Putamen (tissue), 1 donor: ENCODE results near the gene MINAR1.

ENCODE experiments used
- DNase-seq: peaks from one replicate; pipeline ENCODE4 v3.0.0-alpha.2; 2016; ENCODE audit warnings: low spot score

Gene MINAR1

GRCh38 chr15:79430901-79431635, 1.1 kb upstream of the MINAR1 start:
- no peak for DNase-seq

DNA sequence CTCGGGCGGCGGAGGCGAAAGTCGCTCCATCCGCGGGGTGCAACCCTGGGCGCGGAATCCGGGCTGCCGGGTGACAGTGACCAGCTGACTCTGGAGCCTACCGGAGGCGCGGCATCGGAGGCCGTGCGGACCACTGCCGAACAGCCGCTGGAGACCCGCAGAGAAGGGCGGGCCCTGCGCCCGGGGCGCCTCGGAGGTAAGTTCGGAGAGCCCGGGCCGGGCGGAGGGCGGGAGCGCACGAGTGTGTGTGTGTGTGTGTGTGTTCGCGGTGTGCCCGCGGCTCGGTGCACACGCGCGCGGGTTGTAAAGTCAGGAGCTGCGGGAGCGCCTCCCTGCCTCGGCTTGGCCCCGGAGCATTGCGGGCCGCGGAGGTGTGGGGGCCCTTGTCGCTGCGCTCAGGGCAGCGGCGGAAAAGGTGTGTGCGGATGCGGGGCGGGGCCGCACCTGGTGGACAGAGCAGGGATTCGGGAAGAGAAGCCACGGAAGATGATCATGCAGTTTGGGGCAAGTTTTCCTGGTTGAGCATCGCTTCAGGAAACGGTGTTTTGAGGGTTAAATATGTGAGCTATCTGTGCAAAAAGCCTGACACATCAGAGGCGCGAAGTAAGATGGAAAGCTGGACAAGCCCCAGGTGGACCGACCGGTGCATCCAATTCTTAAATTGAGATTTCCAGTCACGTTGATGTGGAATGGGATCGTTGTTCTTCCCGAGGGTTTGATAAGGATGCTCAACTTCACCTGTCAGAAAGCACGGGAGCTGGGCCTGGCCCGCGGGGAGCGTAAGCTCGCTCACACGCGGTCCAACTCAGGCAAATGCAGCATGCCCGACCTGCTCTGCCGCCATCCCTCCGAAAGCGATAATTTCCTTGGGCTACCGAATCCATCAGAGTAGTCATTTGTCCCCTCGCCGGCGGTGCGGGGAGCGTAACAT, 474 bp downstream of the MINAR1 start:
- DNase-seq: no peak

GRCh38 chr15:79433276-79433990, 1.3 kb downstream of the MINAR1 start:
- no peak for DNase-seq

GRCh38 chr15:79434361-79434760, 2.2 kb downstream of the MINAR1 start:
- no peak for DNase-seq

DNA sequence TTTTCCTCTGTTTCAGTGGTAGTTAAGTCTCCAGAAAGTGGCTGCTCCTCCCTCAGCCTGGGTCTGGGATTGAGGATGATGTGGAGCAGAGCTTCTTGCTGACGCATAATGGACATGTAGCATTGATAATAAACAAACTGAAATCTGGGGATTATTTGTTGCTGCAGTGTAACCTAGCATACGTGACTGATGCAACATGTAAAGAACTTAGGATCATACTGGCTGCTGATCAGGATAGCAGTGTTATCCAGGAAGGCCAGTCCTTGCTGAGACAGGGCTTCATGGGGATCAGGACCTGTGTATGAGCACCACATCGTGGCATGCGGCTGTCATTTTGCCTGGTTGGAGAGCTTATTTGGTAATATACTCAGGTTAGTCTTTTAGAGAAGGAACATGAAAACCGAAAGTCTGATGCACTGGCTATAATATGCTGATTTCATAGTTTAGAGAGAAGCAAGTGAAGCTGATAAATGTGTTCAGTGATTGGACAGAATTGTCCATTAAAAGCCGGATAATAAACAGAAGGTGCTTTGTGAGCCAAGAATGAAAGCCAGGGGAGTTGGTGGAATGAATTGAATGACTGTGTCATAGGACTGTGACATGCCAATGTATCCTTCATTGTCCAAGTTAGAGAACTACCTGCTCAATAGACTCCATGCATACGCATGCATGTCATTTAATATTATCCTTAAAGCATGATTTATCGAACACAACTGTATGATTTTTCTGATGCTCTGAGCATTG, 4.1 kb downstream of the MINAR1 start:
- DNase-seq: no peak

DNA sequence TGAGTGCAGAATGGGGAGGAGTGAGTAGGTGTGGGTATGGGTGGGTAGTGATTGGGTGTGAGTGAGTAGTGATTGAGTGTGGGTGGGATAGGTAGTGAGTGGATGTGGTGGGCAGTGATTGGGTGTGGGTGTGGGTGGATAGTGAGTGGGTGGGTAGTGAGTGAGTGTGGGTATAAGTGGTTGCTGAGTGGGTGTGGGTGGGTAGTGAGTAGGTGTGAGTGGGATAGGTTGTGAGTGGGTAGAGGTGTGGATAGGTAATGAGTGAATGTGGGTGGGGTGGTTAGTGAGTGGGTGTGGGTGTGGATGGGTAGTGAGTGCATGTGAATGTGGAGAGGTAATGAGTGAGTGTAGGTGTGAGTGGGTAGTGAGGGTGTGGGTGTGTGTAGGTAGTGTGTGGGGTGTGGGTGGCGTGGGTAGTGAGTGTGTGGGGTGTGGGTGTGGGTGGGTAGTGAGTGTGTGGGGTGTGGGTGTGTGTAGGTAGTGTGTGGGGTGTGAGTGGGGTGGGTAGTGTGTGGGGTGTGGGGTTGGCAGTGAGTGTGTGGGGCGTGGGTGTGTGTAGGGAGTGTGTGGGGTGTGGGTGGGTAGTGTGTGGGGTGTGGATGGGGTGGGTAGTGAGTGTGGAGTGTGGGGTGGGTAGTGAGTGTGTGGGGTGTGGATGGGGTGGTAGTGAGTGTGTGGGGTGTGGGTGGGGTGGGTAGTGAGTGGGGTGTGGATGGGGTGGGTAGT, 5.3 kb downstream of the MINAR1 start:
- DNase-seq: no peak

GRCh38 chr15:79439236-79439635, 7.1 kb downstream of the MINAR1 start:
- DNase-seq: no peak

DNA sequence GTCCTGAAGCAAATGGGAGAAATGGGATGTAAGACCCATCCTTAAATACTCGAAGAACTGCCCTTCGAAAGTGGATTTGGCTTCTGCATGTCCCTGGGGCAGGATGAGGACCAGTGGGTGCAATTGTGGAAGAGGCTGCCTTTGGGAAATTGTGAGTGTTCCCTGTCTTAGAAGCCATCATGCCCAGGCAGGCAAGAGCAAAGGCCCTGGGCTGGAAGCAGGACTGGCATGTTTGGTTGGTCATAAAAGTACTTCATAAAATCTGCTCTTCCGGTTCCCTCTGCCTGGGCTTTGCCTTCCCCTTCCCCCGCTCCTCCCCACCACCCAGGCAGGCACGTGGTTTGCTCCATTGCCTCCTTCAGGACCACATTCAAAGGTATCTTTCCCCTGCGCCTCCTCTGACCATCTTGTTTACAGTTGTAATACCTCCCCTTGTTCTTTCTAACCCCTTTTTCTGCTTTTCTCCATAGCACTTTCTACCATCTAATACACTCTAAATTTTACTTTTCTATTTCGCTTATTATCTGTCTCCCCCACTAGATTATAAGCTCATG, 8.3 kb downstream of the MINAR1 start:
- DNase-seq: no peak

DNA sequence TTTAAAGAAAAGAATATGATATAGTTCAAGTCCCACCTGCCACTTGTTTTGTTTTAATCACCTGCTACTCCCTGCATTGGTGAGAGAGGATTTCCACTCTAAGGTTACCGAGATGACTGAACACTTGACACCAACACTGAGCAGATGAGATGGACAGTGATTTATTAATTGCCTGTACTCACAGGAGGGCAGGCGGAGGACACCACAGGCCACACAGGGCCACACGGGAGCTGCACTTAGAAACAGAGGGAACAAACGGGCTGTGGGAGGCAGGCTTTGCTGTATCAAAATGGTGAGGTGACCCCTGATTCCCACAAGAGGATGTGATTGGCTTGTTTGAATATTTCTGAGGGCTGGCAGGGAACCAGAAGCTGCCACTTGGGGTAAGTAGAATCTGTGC, 10.8 kb downstream of the MINAR1 start:
- no peak for DNase-seq

- DNase-seq: no peak
These were observed 14.9 kb downstream of the MINAR1 start for GRCh38 chr15:79447060-79447459.

DNA sequence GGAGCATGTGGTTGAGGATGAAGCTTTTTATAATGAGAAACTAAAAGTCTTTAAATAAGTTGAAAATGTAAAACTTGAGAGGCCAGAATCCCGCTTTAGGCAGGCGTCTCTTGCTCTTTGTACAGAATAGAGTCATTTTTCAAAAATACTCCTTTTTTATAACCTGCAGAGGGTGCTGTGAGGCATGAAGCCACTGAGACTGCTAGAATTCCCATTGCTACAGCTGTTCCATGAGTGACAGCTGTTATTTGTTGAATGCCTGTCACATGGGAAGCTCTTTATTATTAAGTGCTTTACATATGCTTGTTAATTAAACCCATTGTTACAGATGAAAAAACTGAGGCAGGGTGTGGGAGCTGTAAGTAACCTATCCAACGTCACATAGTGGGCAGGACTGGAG, 18.5 kb downstream of the MINAR1 start:
- DNase-seq: no peak

- DNase-seq: no peak
These were observed 19.3 kb downstream of the MINAR1 start for GRCh38 chr15:79451361-79451999.

- no peak for DNase-seq
These were observed 20.3 kb downstream of the MINAR1 start for GRCh38 chr15:79452244-79453051.

DNA sequence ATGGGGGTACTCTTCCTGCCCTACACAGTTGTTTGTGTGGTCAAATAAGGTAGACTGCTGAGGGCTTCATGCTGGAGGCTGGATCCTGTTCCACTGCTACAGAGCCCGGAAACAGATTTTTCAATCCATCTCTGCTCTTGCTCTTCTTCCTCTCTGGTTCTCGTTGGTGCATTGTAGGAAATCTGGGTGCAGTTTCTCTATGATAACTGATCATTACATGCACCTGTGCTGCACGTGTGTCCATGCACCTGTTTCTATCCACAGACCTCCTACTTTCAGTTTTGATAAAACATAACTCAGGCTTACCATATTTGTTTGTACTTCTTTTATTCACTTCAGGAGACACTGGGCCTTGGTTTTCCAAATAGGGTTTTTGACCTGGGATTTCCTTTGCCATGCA, 21.3 kb downstream of the MINAR1 start:
- no peak for DNase-seq

GRCh38 chr15:79454063-79454462, 21.9 kb downstream of the MINAR1 start:
- DNase-seq: no peak

GRCh38 chr15:79455361-79455760, 23.2 kb downstream of the MINAR1 start:
- no peak for DNase-seq

GRCh38 chr15:79455943-79456342, 23.8 kb downstream of the MINAR1 start:
- no peak for DNase-seq

- DNase-seq: no peak
These were observed 26.4 kb downstream of the MINAR1 start for GRCh38 chr15:79458491-79458890.

GRCh38 chr15:79459666-79460065, 27.5 kb downstream of the MINAR1 start:
- no peak for DNase-seq
